ENCODE data around the gene ZNF668. TPM values are rescaled to one million over a fixed set of nuclear protein-coding genes. Genes with fewer than 3 reads are reported as not detected.

ZNF668 gene
- 14.1 to 18.9 TPM (median 15.2 TPM) in 3 replicates for total RNA-seq
- long read RNA-seq, transcript ZNF668-201 (3 exons, 2,762 nt): major isoform, 31 of 61 reads
- long read RNA-seq, transcript ZNF668-207 (3 exons, 2,396 nt): minor isoform, 22 of 61 reads
- long read RNA-seq, partial matches to known transcripts: 3 of 61 reads
- long read RNA-seq, other reads (novel, unspliced or antisense): 1 of 61 reads

DNA sequence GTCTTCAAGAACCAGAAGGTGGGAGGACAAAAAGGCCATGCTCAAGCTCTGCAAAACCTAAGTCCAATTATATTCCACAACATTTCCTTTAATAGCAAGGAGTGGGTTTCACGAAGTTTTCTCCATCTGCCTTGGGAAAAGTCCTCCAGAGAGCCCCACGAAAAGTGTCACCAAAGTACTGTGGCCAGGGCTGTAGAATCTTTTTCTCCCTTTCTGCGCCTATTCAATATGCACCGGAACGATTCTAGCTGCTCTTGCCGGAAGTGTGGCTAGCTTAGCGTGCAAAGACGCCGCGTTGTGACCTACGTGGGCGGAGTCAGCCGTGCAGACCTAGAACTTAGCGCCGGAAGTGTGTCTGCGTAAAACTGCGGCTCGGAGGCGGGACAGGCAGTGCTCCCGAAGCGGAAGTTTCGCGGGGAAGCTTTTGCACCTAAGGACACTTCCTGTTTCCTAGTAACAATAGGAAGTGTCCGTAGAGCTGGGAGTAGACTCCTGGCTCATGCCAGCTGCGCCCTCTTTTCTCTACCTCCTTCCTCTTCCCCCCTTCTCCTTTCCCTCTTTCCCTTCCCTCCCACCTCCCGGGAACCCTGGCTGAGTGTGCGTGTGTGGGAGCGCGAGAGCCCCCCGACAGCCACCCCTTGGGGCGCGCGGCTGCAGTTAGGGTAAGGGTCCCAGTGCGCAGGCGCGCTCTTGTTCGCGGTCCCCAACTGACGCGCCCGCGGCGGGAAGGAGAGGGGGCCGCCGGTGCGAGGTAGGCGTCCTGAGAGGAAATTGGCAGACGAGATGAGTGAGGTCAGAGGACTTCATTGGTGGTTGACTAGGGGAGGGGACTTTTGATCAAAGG lies at the start of gene ZNF668, which contains the start of gene ZNF646:
Gene ZNF668, minus strand, starts transcription at position 271 of the 844 bp plus-strand sequence. CDS start 9,781 bp downstream, outside the sequence.
Gene ZNF646, plus strand, starts transcription at position 453 of the 844 bp plus-strand sequence. CDS start 1,903 bp downstream, outside the sequence.
- Mint-ChIP-seq H3K4me3 (ENCODE audit: unreplicated experiment) (peak within 1 kb of the TSS; percentile 99), H3K36me3 (ENCODE audit: low read depth) (peaks cover 11% of the 10 kb centered on the region)
- TF ChIP-seq, protein P1, sequence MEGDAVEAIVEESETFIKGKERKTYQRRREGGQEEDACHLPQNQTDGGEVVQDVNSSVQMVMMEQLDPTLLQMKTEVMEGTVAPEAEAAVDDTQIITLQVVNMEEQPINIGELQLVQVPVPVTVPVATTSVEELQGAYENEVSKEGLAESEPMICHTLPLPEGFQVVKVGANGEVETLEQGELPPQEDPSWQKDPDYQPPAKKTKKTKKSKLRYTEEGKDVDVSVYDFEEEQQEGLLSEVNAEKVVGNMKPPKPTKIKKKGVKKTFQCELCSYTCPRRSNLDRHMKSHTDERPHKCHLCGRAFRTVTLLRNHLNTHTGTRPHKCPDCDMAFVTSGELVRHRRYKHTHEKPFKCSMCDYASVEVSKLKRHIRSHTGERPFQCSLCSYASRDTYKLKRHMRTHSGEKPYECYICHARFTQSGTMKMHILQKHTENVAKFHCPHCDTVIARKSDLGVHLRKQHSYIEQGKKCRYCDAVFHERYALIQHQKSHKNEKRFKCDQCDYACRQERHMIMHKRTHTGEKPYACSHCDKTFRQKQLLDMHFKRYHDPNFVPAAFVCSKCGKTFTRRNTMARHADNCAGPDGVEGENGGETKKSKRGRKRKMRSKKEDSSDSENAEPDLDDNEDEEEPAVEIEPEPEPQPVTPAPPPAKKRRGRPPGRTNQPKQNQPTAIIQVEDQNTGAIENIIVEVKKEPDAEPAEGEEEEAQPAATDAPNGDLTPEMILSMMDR (IDR thresholded peaks at IDR 0.05): peak; percentile 9

DNA sequence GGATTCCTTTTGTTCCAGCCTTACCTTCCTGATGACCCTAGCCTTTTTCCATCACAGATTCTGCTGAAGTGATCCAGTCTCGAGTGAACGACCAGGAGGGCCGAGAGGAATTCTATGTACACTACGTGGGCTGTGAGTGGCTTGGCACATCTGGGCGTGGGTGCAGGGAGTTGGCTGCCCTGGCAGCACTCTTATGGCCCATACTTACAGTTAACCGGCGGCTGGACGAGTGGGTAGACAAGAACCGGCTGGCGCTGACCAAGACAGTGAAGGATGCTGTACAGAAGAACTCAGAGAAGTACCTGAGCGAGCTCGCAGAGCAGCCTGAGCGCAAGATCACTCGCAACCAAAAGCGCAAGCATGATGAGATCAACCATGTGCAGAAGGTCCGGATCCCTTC lies 46.1 kb upstream of the ZNF668 start:
- no peak for DNase-seq (ENCODE audit: low spot score)
- Mint-ChIP-seq H3K9me3 (ENCODE audit: low read depth) (no peaks in the 10 kb centered on the region), H3K27ac (ENCODE audit: unreplicated experiment) (no peak overlapping the region), H3K4me3 (ENCODE audit: unreplicated experiment) (no peak overlapping the region), H3K4me1 (ENCODE audit: low read depth) (peaks cover 13% of the 10 kb centered on the region), H3K27me3 (ENCODE audit: low read depth) (no peaks in the 10 kb centered on the region), H3K36me3 (ENCODE audit: low read depth) (peaks cover 10% of the 10 kb centered on the region)
- TF ChIP-seq, protein P1 (IDR thresholded peaks at IDR 0.05): no peak

More for the DNA sequence above, at the start of gene ZNF668, which contains the start of gene ZNF646:
- H3K9me3 Mint-ChIP-seq (ENCODE audit: low read depth): no peaks in the 10 kb centered on the region
- no peaks in the 10 kb centered on the region for H3K27me3 Mint-ChIP-seq (ENCODE audit: low read depth)
- peaks cover 28% of the 10 kb centered on the region for H3K4me1 Mint-ChIP-seq (ENCODE audit: low read depth)
- DNase-seq (ENCODE audit: low spot score): peak; percentile 99
- peak within 1 kb of the TSS; percentile 98 for H3K27ac Mint-ChIP-seq (ENCODE audit: unreplicated experiment)

DNA sequence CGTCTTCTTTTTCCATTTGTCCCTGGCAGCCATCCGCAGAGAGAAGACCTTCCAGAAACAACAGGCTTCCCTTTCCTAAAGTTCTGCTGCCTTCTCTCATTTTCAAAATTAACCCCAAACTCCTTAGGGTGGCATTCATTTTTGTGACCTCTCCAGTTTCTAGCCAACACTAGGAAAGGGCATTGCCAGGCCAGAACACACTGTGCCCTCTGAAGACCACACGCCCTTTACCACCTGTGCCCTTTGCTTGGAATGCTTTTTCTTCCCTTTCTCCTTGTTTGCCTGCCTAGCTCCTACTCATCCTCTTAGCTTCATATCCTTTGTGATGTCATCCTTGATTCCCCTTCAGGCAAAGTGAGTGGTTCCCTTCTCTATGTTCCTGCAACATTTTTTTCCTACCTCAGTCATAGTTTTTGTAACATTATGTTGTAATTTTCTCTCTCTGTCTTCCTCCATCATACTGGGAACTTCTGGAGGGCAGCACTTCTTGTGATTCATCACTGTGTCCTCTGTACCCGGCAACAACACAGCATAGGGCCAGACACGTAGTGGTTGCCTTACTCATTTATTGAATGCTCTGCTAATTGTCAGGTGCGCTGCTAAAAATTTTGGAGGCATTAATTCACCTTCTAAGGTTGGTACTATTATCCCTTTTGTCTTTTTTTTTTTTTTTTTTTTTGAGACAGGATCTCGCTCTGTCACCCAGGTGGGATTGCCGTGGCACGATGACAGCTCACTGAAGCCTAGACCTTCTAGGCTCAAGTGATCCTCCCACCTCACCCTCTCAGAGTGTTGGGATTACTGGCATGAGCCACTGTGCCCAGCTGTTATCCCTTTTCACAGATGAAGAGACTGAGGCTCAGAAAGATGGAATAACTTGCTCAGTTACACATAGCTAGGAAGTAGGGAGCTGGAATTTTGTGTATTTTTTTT lies 44.4 kb upstream of the ZNF668 start:
- peak overlapping the region; percentile 98 for H3K27ac Mint-ChIP-seq (ENCODE audit: unreplicated experiment)
- no peaks in the 10 kb centered on the region for H3K27me3 Mint-ChIP-seq (ENCODE audit: low read depth)
- no peak for DNase-seq (ENCODE audit: low spot score)
- peaks cover 10% of the 10 kb centered on the region for H3K36me3 Mint-ChIP-seq (ENCODE audit: low read depth)
- no peaks in the 10 kb centered on the region for H3K9me3 Mint-ChIP-seq (ENCODE audit: low read depth)
- peak overlapping the region; percentile 94 for H3K4me3 Mint-ChIP-seq (ENCODE audit: unreplicated experiment)
- H3K4me1 Mint-ChIP-seq (ENCODE audit: low read depth): peaks cover 13% of the 10 kb centered on the region
- TF ChIP-seq, protein P1 (IDR thresholded peaks at IDR 0.05): no peak

DNA sequence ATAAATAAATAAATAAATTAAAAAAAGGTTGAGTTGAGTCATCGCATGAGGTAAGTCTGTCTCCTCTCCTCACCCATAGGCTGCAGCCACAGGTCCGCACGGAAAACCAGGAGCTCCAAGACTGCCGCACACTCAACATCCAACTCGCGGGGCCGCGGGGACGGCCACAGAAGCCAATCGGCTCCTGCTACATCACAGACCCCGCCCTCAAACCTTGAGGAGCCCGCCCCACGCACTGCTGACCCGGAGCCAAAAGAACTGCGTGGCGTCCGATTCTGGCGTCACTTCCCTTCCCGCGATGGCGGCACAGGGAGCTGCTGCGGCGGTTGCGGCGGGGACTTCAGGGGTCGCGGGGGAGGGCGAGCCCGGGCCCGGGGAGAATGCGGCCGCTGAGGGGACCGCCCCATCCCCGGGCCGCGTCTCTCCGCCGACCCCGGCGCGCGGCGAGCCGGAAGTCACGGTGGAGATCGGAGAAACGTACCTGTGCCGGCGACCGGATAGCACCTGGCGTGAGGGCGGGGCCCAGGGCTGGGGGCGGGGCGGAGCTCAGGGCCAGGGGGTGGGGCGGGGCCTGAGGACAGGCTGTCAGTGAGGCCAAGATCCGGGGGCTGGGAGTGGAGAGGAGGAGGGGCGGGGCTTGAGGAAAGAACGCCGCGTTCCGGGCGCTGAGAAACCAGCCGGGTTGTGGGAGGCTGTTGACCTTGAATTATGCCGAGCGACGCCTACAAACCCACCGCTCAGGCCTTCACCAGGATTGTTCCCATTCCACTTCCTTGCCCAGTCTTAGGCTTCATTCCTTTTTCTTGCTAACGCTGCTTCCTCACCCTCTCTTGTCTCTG lies 43.6 kb upstream of the ZNF668 start, which contains the start of gene KAT8:
Gene KAT8, plus strand, starts transcription at position 281 of the 839 bp plus-strand sequence. Its CDS starts 18 bp downstream, at position 299.
- H3K27ac Mint-ChIP-seq (ENCODE audit: unreplicated experiment): peak within 1 kb of the TSS; percentile 98
- peak; percentile 99 for DNase-seq (ENCODE audit: low spot score)
- TF ChIP-seq, protein P1 (IDR thresholded peaks at IDR 0.05): peak; percentile 14
- peaks cover 10% of the 10 kb centered on the region for H3K36me3 Mint-ChIP-seq (ENCODE audit: low read depth)
- peaks cover 13% of the 10 kb centered on the region for H3K4me1 Mint-ChIP-seq (ENCODE audit: low read depth)
- no peaks in the 10 kb centered on the region for H3K27me3 Mint-ChIP-seq (ENCODE audit: low read depth)
- peak within 1 kb of the TSS; percentile 94 for H3K4me3 Mint-ChIP-seq (ENCODE audit: unreplicated experiment)
- H3K9me3 Mint-ChIP-seq (ENCODE audit: low read depth): no peaks in the 10 kb centered on the region
